Smooth muscle cell (in vitro differentiated cells): ENCODE data around the gene DOCK1. TPM values are rescaled to one million over a fixed set of nuclear protein-coding genes. Genes with fewer than 3 reads are reported as not detected.

Source experiments
- DNase-seq: peaks from one replicate; lab custom pipeline; 2025; ENCODE audit not compliant: unreplicated experiment; lab: John Stamatoyannopoulos, UW
- H2AFZ ChIP-seq: fragments of 200-600 bp; sonication (generic); 2 replicates; pipeline ENCODE4 v1.6.0; 2016; ENCODE audit warnings: antibody characterized with exemption, low read depth, mild to moderate bottlenecking
- H3F3A ChIP-seq: fragments of 200-600 bp; sonication (generic); 2 replicates; pipeline ENCODE4 v1.6.0; 2017; ENCODE audit warnings: antibody characterized with exemption, low read depth
- H3K27ac ChIP-seq: fragments of 200-600 bp; sonication (generic); 2 replicates; pipeline ENCODE4 v1.5.1; 2016; ENCODE audit warnings: low read depth, mild to moderate bottlenecking
- H3K27me3 ChIP-seq: fragments of 200-600 bp; sonication (generic); 2 replicates; pipeline ENCODE4 v1.6.1; 2016; ENCODE audit warnings: low read depth, mild to moderate bottlenecking
- H3K36me3 ChIP-seq: fragments of 200-600 bp; sonication (generic); 2 replicates; pipeline ENCODE4 v1.5.1; 2016; ENCODE audit warnings: low read depth
- H3K4me1 ChIP-seq: fragments of 200-600 bp; sonication (generic); 2 replicates; pipeline ENCODE4 v1.5.1; 2016; ENCODE audit warnings: low read depth
- H3K4me2 ChIP-seq: fragments of 200-600 bp; sonication (generic); 2 replicates; pipeline ENCODE4 v1.6.0; 2016; ENCODE audit warnings: mild to moderate bottlenecking
- H3K4me3 ChIP-seq: fragments of 200-600 bp; sonication (generic); 2 replicates; pipeline ENCODE4 v1.5.1; 2016; ENCODE audit warnings: mild to moderate bottlenecking
- H3K79me2 ChIP-seq: fragments of 200-600 bp; sonication (generic); 2 replicates; pipeline ENCODE4 v1.6.0; 2016; ENCODE audit warnings: low read depth, mild to moderate bottlenecking
- H3K9ac ChIP-seq: fragments of 200-600 bp; sonication (generic); 2 replicates; pipeline ENCODE4 v1.6.0; 2016; ENCODE audit warnings: low read depth
- H3K9me3 ChIP-seq: fragments of 200-600 bp; sonication (generic); replicated peaks from 2 replicates; pipeline ENCODE4 v1.5.1; 2016; ENCODE audit warnings: low read depth
- H4K20me1 ChIP-seq: fragments of 200-600 bp; sonication (generic); 2 replicates; pipeline ENCODE4 v1.6.0; 2016; ENCODE audit warnings: low read depth
- CTCF ChIP-seq: fragments of 200-600 bp; sonication (generic); IDR thresholded peaks from 2 replicates; pipeline ENCODE4 v1.5.1; 2017; ENCODE audit warnings: borderline replicate concordance, mild to moderate bottlenecking, antibody characterized with exemption; ENCODE audit not compliant: insufficient read depth, poor library complexity, severe bottlenecking
- WGBS: methylation state at CpG from one replicate; pipeline ENCODE4 v1.1.7; 2016; ENCODE audit warnings: low lambda C conversion rate; 5-methylcytosine and 5-hydroxymethylcytosine counted together
- polyA plus RNA-seq: library from polyadenylated mRNA; unstranded; fragments of >200 nt; fragmentation: Nextera tagmentation; extraction: Ambion mirVana; gene quantifications from 2 replicates; pipeline ENCODE4 v1.2.1, GENCODE V29; 2016
- total RNA-seq: library from RNA; depleted of rRNA; stranded (reverse); fragments of >200 nt; gene quantifications from 2 replicates; pipeline ENCODE4 v1.2.3, GENCODE V29; 2014

Gene DOCK1
- total and polyA plus RNA-seq, 2 experiments from 2014 or later: 18.4 to 37.1 TPM

- Histone ChIP-seq H2AFZ (no peak overlapping the region), H4K20me1 (peaks cover 83% of the 10 kb centered on the region), H3K9me3 (no peaks in the 10 kb centered on the region), H3K36me3 (no peaks in the 10 kb centered on the region), H3K4me1 (no peaks in the 10 kb centered on the region), H3K27ac (no peak overlapping the region), H3K27me3 (no peaks in the 10 kb centered on the region), H3K79me2 (peaks cover 92% of the 10 kb centered on the region), H3K4me3 (no peak overlapping the region), H3F3A (peaks cover 19% of the 10 kb centered on the region), H3K9ac (no peak overlapping the region), H3K4me2 (no peak overlapping the region)
- DNase-seq: no peak
- 88% methylated on average over 13 of the region's 13 CpGs for WGBS
- no peak for TF ChIP-seq CTCF
Measured at GRCh38 chr10:126948355-126949160, 43.3 kb downstream of the DOCK1 start.

- H4K20me1 ChIP-seq: peaks cover 83% of the 10 kb centered on the region
- no peak overlapping the region for H3K4me3 ChIP-seq
- no peak overlapping the region for H3K27ac ChIP-seq
- peaks cover 92% of the 10 kb centered on the region for H3K79me2 ChIP-seq
- WGBS: 96% methylated on average over 4 of the region's 4 CpGs
- no peaks in the 10 kb centered on the region for H3K36me3 ChIP-seq
- no peaks in the 10 kb centered on the region for H3K4me1 ChIP-seq
- H3K4me2 ChIP-seq: no peak overlapping the region
- H3K9me3 ChIP-seq: no peaks in the 10 kb centered on the region
- DNase-seq: no peak
- H3K27me3 ChIP-seq: no peaks in the 10 kb centered on the region
- no peak overlapping the region for H3K9ac ChIP-seq
- TF ChIP-seq CTCF: no peak
- peaks cover 19% of the 10 kb centered on the region for H3F3A ChIP-seq
- H2AFZ ChIP-seq: no peak overlapping the region
Measured at GRCh38 chr10:126949161-126949503, 43.9 kb downstream of the DOCK1 start.

GRCh38 chr10:126950401-126951105 lies 45.3 kb downstream of the DOCK1 start:
- H4K20me1 ChIP-seq: peaks cover 83% of the 10 kb centered on the region
- WGBS: 96% methylated on average over 8 of the region's 8 CpGs

More at GRCh38 chr10:126950401-126951105, 45.3 kb downstream of the DOCK1 start:
- DNase-seq: no peak
- Histone ChIP-seq H3K36me3 (no peaks in the 10 kb centered on the region), H3F3A (peaks cover 19% of the 10 kb centered on the region), H3K4me3 (no peak overlapping the region), H2AFZ (no peak overlapping the region), H3K4me2 (no peak overlapping the region), H3K9me3 (no peaks in the 10 kb centered on the region), H3K4me1 (no peaks in the 10 kb centered on the region), H3K27me3 (no peaks in the 10 kb centered on the region), H3K9ac (no peak overlapping the region), H3K79me2 (peaks cover 91% of the 10 kb centered on the region), H3K27ac (no peak overlapping the region)
- TF ChIP-seq CTCF: no peak
